Esophagus squamous epithelium (tissue), 5 donors: ENCODE measurements around the gene CALN1. TPM values are rescaled to one million over a fixed set of nuclear protein-coding genes. Genes with fewer than 3 reads are reported as not detected.

Source experiments
- DNase-seq: peaks from one replicate; lab custom pipeline; 2025; lab: John Stamatoyannopoulos, UW
- H3K27ac ChIP-seq, 4 donors: fragments of 200-600 bp; sonication (generic); one replicate each; pipeline ENCODE4 v1.5.1; 2016 to 2019; ENCODE audit warnings: mild to moderate bottlenecking in 1 of 4
- H3K27me3 ChIP-seq, 4 donors: fragments of 200-600 bp; sonication (generic); 1 replicate in 3 of 4; 2 replicates in 1 of 4; pipeline versions ENCODE4 v1.5.1 to v1.6.0; 2017 to 2021; ENCODE audit warnings: antibody characterized with exemption in 1 of 4
- H3K36me3 ChIP-seq, 3 donors: fragments of 200-600 bp; sonication (generic); one replicate each; pipeline ENCODE4 v1.5.1; 2016 to 2019
- H3K4me1 ChIP-seq, 3 donors: fragments of 200-600 bp; sonication (generic); one replicate each; pipeline ENCODE4 v1.5.1; 2017 to 2019
- H3K4me3 ChIP-seq, 4 donors: fragments of 200-600 bp; sonication (generic); 1 replicate in 3 of 4; 2 replicates in 1 of 4; pipeline ENCODE4 v1.5.1; 2016 to 2019; ENCODE audit warnings: mild to moderate bottlenecking in 2 of 4, moderate library complexity in 1 of 4
- H3K9me3 ChIP-seq, 3 donors: fragments of 200-600 bp; sonication (generic); one replicate each; pipeline ENCODE4 v1.5.1; 2016 to 2019
- CTCF ChIP-seq, 6 experiments: fragments of 450-650 bp in 4 of 6; fragments of 200-600 bp in 2 of 6; sonication (generic) in 2 of 6; IDR thresholded peaks; one replicate each; pipeline ENCODE4 v1.5.1; 2016 to 2019; ENCODE audit warnings: antibody characterized with exemption in 6 of 6, mild to moderate bottlenecking in 4 of 6, moderate library complexity in 4 of 6
- POLR2A ChIP-seq, 4 donors: fragments of 450-650 bp; IDR thresholded peaks; one replicate each; pipeline ENCODE4 v1.6.1; 2017; ENCODE audit warnings: antibody characterized with exemption in 4 of 4, mild to moderate bottlenecking in 4 of 4, moderate library complexity in 3 of 4
- WGBS, 2 donors: methylation state at CpG; one replicate each; pipeline ENCODE4 v1.1.5; 2018; 5-methylcytosine and 5-hydroxymethylcytosine counted together
- intact Hi-C: fragments of 100-400 bp; cut with DNase I; formaldehyde crosslinking; loops from one replicate; pipeline ENCODE4 v1.15.0; 2022
- total RNA-seq, 4 donors: library from RNA; depleted of rRNA; stranded (reverse); fragments of >200 nt; gene quantifications; one replicate each; pipeline ENCODE4 v1.1.0, GENCODE V29; 2016
- donor health status: DM: yes; HTN: yes; CAD: no.

The CALN1 gene
- total RNA-seq, 4 donors from 2014 or later, result 0.83 TPM; not detected in 3

GRCh38 chr7:71868797-71869196 is 543.3 kb downstream of the CALN1 start:
- intact Hi-C loops, result no loop called here
- TF ChIP-seq CTCF (IDR thresholded peaks at IDR 0.05), result no peak
- no peak for TF ChIP-seq POLR2A (IDR thresholded peaks at IDR 0.05)
- WGBS, 2 donors, result 25 to 50% methylated on average over 1 of the region's 1 CpG
- Histone ChIP-seq H3K27me3 (no peaks in the 10 kb centered on the region), H3K36me3 (no peaks in the 10 kb centered on the region), H3K4me3 (no peak overlapping the region), H3K27ac (no peak overlapping the region), H3K9me3 (no peaks in the 10 kb centered on the region), H3K4me1 (no peaks in the 10 kb centered on the region)
- DNase-seq, result no peak

- no peak for DNase-seq
- Histone ChIP-seq H3K4me3 (no peak overlapping the region), H3K27me3 (no peaks in the 10 kb centered on the region), H3K36me3 (no peaks in the 10 kb centered on the region), H3K4me1 (no peaks in the 10 kb centered on the region), H3K9me3 (no peaks in the 10 kb centered on the region), H3K27ac (no peak overlapping the region)
- intact Hi-C loops, result no loop called here
- 68 to 80% methylated on average over 8 of the region's 8 CpGs for WGBS, 2 donors
- TF ChIP-seq POLR2A (IDR thresholded peaks at IDR 0.05) (no peak), CTCF (IDR thresholded peaks at IDR 0.05) (no peak)
Measured at GRCh38 chr7:71867626-71868025, 544.5 kb downstream of the CALN1 start.

- 62 to 64% methylated on average over 6 of the region's 6 CpGs for WGBS, 2 donors
- intact Hi-C loops, result no loop called here
- H3K4me1 ChIP-seq, result no peaks in the 10 kb centered on the region
- H3K9me3 ChIP-seq, result no peaks in the 10 kb centered on the region
- TF ChIP-seq POLR2A (IDR thresholded peaks at IDR 0.05), result no peak
- TF ChIP-seq CTCF (IDR thresholded peaks at IDR 0.05), result no peak
- H3K4me3 ChIP-seq, result no peak overlapping the region
- DNase-seq, result no peak
- no peak overlapping the region for H3K27ac ChIP-seq
- no peaks in the 10 kb centered on the region for H3K27me3 ChIP-seq
- no peaks in the 10 kb centered on the region for H3K36me3 ChIP-seq
Measured at GRCh38 chr7:71865172-71865571, 547.0 kb downstream of the CALN1 start.

GRCh38 chr7:71864130-71864529 is 548.0 kb downstream of the CALN1 start:
- intact Hi-C loops, result no loop called here
- 73 to 93% methylated on average over 4 of the region's 4 CpGs for WGBS, 2 donors
- no peaks in the 10 kb centered on the region for H3K9me3 ChIP-seq
- H3K27me3 ChIP-seq, result no peaks in the 10 kb centered on the region
- TF ChIP-seq CTCF (IDR thresholded peaks at IDR 0.05) (no peak), POLR2A (IDR thresholded peaks at IDR 0.05) (no peak)
- no peak overlapping the region for H3K27ac ChIP-seq
- no peaks in the 10 kb centered on the region for H3K36me3 ChIP-seq
- H3K4me3 ChIP-seq, result no peak overlapping the region
- H3K4me1 ChIP-seq, result no peaks in the 10 kb centered on the region
- no peak for DNase-seq

GRCh38 chr7:71860572-71860971 is 551.6 kb downstream of the CALN1 start:
- Histone ChIP-seq H3K27ac (no peak overlapping the region), H3K4me1 (no peaks in the 10 kb centered on the region), H3K9me3 (no peaks in the 10 kb centered on the region), H3K4me3 (no peak overlapping the region), H3K36me3 (no peaks in the 10 kb centered on the region), H3K27me3 (no peaks in the 10 kb centered on the region)
- no peak for DNase-seq
- WGBS, 2 donors, result 56 to 57% methylated on average over 4 of the region's 4 CpGs
- intact Hi-C loops, result no loop called here
- TF ChIP-seq POLR2A (IDR thresholded peaks at IDR 0.05), result no peak
- TF ChIP-seq CTCF (IDR thresholded peaks at IDR 0.05), result no peak
